ENCODE measurements around the gene MAD1L1. TPM values are rescaled to one million over a fixed set of nuclear protein-coding genes. Genes with fewer than 3 reads are reported as not detected.

The MAD1L1 gene
- total and polyA plus RNA-seq, 2 donors = 23.1 to 27.4 TPM

DNA sequence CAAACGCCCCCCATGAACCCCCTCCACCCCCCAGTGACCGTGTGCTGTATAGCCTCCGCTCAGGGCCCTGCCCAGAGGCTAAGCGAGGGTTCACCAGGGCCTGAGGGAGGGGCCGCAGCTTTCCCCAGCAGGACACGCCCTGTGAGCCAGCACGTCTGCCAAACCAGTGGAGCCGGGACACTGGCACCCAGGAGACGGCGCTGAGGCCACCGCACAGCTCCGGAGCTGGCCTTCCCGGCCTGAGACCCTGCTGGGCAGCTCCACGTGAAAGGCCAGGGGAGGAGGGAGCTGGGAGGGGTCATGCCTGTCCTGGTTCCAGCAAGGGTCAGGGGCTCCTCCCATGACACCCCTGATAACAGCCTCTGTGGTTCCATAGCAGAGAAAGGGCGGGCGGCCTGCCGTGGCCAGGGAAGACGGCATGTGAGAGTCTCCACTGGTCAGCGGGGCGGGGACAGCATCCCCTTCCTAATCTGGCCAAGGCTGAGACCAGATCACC, 284.4 kb downstream of the MAD1L1 start:
- Histone ChIP-seq H3K36me3 (ENCODE audit: insufficient read depth) (no peaks in the 10 kb centered on the region), H3K27ac (ENCODE audit: low read depth) (no peak overlapping the region), H3K4me3 (ENCODE audit: low read depth, low read length) (no peak overlapping the region), H3K4me1 (ENCODE audit: insufficient read depth) (no peaks in the 10 kb centered on the region)
- DNase-seq (ENCODE audit: extremely low spot score) = no peak
- 70% methylated on average over 20 of the region's 20 CpGs for WGBS

DNA sequence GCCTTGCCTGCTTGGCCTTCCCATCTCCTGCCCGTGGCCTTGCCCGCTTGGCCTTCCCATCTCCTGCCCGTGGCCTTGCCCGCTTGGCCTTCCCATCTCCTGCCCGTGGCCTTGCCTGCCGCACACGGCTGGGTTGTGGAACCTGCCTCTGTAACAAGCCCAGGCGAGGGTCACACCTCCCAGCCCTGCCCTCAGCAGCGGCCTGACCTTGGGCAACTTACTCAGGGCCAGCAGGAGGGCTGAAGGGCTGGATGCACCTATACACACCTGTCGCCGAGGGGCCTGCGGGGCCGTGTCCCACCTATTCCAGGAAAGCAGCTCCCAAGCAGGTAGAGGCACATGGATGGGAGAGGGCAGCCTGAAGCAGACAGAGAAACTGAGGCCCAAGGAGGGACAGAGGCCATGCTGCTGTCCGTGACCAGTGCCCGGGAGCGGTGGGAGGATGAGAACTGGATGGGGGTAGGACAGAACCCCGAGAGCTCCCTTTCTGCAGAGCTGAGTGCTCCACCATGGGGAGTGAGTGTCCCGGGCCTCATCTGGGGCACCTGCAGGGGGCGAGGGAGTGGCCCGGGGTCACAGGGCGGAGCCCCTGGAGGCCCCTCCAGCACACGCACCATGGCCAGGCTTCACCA, 285.0 kb downstream of the MAD1L1 start:
- no peak for DNase-seq (ENCODE audit: extremely low spot score)
- WGBS = 86% methylated on average over 22 of the region's 22 CpGs
- Histone ChIP-seq H3K4me1 (ENCODE audit: insufficient read depth) (no peaks in the 10 kb centered on the region), H3K36me3 (ENCODE audit: insufficient read depth) (no peaks in the 10 kb centered on the region), H3K27ac (ENCODE audit: low read depth) (no peak overlapping the region), H3K4me3 (ENCODE audit: low read depth, low read length) (no peak overlapping the region)

DNA sequence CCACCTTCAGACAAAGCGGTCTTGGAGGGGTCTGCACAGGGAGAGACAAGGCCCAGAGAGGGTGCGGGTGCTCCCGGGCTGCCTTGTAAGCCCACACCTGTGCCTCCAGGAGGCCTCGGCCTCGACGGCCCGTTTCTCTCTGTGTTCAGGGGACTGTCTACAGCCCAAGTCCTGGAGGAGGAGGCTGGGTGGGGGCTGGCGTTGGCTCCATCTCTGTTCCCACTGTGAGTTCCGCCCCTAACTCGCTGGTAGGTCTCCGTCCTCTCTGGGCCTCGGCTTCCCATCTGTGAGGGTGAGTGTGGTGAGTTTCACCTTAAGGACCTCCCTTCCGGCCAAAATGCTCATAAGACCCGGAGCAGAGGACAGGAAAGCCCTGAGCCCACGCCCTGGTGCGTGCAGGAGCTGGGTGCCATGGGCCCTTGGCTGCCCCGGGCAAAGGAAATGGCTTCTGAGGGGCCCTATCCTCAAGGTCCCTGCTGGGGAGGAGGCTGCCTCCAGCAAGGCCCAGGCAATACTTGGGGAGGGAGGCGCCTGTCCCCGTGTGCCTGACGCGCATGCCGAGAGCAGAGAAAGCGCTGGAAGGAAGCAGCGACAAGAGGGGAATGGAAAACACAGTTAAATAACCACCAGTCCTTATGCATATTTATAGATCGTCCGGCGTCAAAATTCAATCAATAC, 285.8 kb downstream of the MAD1L1 start:
- Histone ChIP-seq H3K27ac (ENCODE audit: low read depth) (no peak overlapping the region), H3K4me1 (ENCODE audit: insufficient read depth) (no peaks in the 10 kb centered on the region), H3K4me3 (ENCODE audit: low read depth, low read length) (no peak overlapping the region), H3K36me3 (ENCODE audit: insufficient read depth) (no peaks in the 10 kb centered on the region)
- WGBS = 94% methylated on average over 27 of the region's 27 CpGs
- DNase-seq (ENCODE audit: extremely low spot score) = no peak

DNA sequence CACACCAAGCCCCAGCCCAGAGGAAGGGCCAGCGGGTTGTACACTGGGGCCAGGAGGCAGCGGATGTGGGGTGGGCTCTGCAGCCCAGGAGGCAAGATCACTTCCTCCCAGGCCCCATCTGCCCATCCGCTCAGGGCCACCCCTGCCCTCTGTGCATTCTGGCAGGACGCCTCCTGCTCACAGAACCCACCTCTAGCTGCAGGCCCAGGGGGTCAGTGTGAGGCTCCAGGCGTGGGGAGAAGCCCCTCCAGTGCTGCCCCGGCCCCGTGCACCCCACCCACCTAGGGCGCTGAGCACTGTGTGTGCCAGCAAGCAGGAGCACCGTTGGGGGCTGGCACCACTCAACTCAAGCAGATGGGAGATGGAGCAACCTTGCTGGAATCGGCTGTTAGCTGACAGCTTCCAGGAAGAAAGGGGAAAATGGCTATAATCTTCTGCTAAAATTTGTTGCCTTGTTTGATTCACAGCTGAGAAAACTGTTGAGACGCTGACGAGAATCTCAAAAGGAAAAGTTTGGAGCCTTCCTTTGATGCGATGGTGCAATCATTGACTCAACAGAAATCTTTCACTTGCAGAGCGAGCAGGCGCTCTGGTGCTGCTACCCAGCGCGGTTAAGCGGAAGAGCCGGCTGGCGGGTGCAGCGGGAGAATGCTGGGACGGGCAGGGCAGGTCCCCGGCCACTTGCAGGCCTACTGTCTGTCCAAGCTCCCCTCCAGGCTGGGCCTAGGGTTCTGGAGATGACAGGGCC, 286.5 kb downstream of the MAD1L1 start:
- DNase-seq (ENCODE audit: extremely low spot score) = no peak
- H3K4me3 ChIP-seq (ENCODE audit: low read depth, low read length) = no peak overlapping the region
- H3K27ac ChIP-seq (ENCODE audit: low read depth) = no peak overlapping the region
- H3K36me3 ChIP-seq (ENCODE audit: insufficient read depth) = no peaks in the 10 kb centered on the region
- 94% methylated on average over 23 of the region's 23 CpGs for whole genome bisulfite sequencing
- no peaks in the 10 kb centered on the region for H3K4me1 ChIP-seq (ENCODE audit: insufficient read depth)

DNA sequence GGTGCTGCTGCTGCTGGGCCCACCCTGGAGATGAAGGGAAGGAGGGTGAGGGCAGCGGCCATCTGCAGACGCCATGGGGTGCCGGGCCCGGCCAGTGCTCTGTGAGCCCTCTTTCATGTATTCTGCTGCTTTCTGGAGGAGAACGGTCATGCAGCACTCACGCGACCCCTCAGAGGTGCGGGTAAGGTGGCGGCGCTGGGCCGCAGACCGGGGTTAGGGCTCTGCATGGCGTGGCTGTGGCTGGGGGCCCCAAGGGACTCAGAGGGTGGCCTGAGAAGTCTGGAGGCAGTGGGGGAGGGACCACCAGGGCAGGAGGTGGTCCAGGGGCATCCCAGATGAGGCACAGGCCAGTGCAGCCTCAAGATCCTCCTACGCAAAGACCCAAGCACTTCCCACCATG, 287.2 kb downstream of the MAD1L1 start:
- 83% methylated on average over 14 of the region's 14 CpGs for WGBS
- Histone ChIP-seq H3K4me1 (ENCODE audit: insufficient read depth) (no peaks in the 10 kb centered on the region), H3K27ac (ENCODE audit: low read depth) (no peak overlapping the region), H3K4me3 (ENCODE audit: low read depth, low read length) (no peak overlapping the region), H3K36me3 (ENCODE audit: insufficient read depth) (no peaks in the 10 kb centered on the region)
- no peak for DNase-seq (ENCODE audit: extremely low spot score)

DNA sequence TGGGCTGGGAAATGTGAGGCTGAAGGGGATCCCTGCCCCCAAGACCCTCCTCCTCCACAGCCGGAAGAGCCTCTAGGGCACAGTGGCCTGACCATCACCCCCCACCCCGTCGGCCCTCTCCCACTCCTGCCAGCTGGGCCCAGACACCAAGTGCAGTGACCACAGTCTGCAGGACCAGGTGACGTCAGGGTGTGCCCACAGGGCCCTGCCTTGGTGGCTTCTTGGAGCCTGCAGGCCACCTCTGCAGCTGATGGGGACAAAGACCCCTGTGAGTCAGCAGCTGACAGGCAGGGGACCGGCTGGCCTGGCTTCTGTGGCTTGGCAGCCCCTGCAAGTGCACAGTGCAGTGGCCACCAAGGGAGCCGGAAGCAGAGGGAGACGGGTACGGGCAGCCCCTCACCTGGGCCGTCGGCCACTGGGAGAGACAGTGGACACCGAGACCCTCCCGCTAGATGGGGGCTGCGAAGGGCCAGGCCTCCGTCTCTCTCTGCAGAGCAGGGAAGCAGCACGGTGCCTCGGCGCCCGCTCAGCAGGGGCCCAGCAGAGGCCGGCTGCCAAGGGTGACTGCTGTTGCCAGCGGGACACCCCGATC, 288.0 kb downstream of the MAD1L1 start:
- Histone ChIP-seq H3K36me3 (ENCODE audit: insufficient read depth) (no peaks in the 10 kb centered on the region), H3K4me1 (ENCODE audit: insufficient read depth) (no peaks in the 10 kb centered on the region), H3K27ac (ENCODE audit: low read depth) (no peak overlapping the region), H3K4me3 (ENCODE audit: low read depth, low read length) (no peak overlapping the region)
- no peak for DNase-seq (ENCODE audit: extremely low spot score)
- 93% methylated on average over 21 of the region's 21 CpGs for WGBS

DNA sequence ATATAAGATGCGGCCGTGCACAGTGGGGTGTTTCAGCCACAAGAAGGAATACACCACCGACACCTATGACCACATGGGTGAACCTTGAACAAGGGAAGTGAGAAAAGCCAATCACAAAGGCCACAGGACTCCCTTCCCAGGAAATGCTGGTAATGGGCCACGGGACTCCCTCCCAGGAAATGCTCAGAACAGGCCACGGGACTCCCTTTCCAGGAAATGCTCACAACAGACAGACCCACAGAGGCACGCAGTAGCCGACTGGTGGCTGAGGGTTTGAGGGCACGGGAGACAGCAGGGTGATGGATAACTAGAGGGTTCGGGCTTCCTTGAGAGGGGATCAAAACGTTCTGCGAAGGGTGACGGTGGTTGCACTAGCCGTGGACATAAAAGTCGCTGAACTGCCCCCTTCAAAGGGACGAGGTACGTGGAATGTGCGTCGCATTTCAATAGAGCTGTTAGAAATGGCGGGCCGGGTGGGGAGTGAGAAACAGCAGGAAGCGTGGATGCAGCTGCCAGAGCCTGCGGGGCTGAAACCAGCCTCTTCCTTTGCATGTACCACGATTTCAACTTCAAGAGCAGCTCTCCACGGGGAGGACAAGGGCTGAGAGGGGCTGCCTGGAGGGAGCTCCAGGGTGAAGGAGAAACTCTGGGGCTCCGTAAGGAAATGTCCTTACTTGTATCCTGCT, 288.7 kb downstream of the MAD1L1 start:
- DNase-seq (ENCODE audit: extremely low spot score) = no peak
- no peaks in the 10 kb centered on the region for H3K4me1 ChIP-seq (ENCODE audit: insufficient read depth)
- 78% methylated on average over 25 of the region's 25 CpGs for WGBS

DNA sequence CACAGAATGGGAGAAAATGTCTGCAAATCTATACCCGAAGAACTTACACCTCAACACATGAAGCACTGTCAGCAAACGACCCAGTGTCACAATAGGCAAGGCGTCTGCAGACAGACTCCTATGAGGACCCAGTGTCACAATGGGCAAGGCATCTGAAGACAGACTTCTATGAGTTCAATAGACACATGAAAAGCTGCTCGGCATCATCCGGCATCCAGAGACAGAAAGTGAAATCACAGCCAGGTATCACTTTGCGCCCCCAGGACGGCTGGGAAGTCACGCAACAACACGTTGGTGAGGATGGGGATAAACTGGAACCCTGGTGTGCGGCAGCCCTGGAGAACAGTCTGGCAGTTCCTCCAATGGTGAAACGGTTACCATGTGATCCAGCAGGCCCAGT, 289.4 kb downstream of the MAD1L1 start:
- DNase-seq (ENCODE audit: extremely low spot score) = no peak
- 83% methylated on average over 11 of the region's 11 CpGs for WGBS

More for the DNA sequence above, 288.7 kb downstream of the MAD1L1 start:
- H3K36me3 ChIP-seq (ENCODE audit: insufficient read depth) = no peaks in the 10 kb centered on the region
- no peak overlapping the region for H3K4me3 ChIP-seq (ENCODE audit: low read depth, low read length)
- H3K27ac ChIP-seq (ENCODE audit: low read depth) = no peak overlapping the region

DNA sequence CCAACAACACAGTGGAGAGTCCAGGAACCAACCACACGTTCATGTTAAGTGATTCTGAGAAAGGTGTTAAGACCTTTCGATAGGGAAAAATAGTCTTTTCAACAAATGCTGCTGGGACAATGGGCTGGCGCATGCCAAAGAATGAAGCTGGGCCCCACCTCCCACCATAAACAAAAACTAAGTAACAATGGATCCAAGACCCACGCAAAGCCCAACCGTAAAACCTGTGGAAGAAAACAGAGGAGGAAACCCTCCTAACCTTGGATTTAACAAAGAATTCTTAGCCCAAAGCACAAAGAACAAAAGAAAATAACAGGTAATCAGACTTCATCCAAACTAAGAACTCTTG, 289.8 kb downstream of the MAD1L1 start:
- Histone ChIP-seq H3K27ac (ENCODE audit: low read depth) (no peak overlapping the region), H3K4me1 (ENCODE audit: insufficient read depth) (no peaks in the 10 kb centered on the region), H3K4me3 (ENCODE audit: low read depth, low read length) (no peak overlapping the region), H3K36me3 (ENCODE audit: insufficient read depth) (no peaks in the 10 kb centered on the region)
- no peak for DNase-seq (ENCODE audit: extremely low spot score)
- 84% methylated on average over 5 of the region's 5 CpGs for WGBS

More for the DNA sequence above, 289.4 kb downstream of the MAD1L1 start:
- no peaks in the 10 kb centered on the region for H3K36me3 ChIP-seq (ENCODE audit: insufficient read depth)
- no peak overlapping the region for H3K4me3 ChIP-seq (ENCODE audit: low read depth, low read length)
- no peak overlapping the region for H3K27ac ChIP-seq (ENCODE audit: low read depth)
- H3K4me1 ChIP-seq (ENCODE audit: insufficient read depth) = no peaks in the 10 kb centered on the region

DNA sequence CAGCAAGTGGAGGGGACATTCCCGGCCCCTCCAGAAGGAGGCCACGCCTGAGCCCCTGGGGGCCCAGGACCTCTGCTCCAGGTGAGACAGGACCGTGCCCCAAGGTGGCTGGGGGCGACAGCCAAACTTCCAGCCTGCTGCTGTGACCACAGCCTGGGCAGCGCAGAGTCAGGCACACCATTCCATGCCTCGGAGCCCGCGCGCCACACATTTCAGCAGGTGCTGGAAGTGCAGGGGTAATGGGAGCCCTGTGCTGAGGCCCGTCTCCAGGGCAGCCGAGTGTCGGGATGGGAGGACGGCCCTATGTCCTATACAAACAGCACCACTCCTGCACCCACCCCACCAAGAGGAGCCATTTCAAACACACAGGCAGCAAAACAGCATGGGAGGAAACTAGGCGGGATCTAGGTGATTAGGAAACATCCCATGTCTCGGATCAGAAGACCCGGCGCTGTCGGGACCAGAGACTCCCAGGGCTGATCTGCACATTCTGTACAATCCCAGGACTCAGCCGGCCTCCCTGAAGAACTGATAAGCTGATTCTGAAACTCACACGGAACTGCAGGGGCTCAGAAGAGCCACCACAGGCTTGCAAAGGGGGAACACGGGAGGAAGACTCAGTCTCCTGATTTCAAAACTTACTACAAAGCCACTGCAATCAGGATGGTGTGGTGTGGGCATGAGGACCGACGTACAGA, 290.4 kb downstream of the MAD1L1 start:
- 92% methylated on average over 23 of the region's 23 CpGs for WGBS
- Histone ChIP-seq H3K27ac (ENCODE audit: low read depth) (no peak overlapping the region), H3K4me1 (ENCODE audit: insufficient read depth) (no peaks in the 10 kb centered on the region), H3K36me3 (ENCODE audit: insufficient read depth) (no peaks in the 10 kb centered on the region), H3K4me3 (ENCODE audit: low read depth, low read length) (no peak overlapping the region)
- no peak for DNase-seq (ENCODE audit: extremely low spot score)

DNA sequence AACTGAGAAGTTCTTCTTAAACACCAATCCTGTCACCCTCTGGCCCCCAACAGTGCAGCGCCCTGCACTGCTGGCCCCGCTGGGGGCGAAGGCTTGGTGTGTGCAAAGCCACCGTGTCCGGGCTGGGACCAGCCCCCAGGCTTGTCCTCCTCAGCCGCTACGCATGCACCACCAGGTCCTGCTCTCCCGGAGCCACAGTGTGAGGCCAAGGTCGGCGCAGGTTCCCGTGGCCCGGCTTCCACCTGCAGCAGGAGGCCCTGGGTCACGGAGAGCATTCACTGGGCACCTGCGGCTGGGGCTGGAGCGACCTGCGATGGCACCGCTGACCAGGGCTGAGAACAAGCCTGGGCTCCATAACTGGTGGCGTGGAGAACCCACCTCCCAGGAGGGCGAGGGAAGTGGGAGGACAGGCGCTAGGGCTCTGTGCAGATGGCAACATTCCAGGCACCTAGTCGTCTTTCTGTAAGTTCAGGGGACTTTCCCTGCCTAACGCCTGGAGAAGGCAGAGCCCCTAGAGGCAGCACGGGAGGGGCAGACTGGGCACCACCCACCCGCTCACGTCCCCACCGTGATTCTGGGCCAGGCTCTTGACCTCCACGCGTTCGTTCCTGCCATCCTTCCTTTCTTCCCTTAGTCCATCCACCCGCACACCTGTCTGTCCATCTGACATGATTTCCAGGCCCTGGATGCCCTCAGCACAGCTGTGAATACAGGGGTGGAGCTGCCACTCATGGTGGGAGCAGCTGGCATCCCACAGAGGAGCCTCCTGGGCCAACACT, 291.1 kb downstream of the MAD1L1 start:
- 87% methylated on average over 30 of the region's 30 CpGs for WGBS
- H3K27ac ChIP-seq (ENCODE audit: low read depth) = no peak overlapping the region
- no peak overlapping the region for H3K4me3 ChIP-seq (ENCODE audit: low read depth, low read length)
- no peak for DNase-seq (ENCODE audit: extremely low spot score)
- H3K36me3 ChIP-seq (ENCODE audit: insufficient read depth) = no peaks in the 10 kb centered on the region
- H3K4me1 ChIP-seq (ENCODE audit: insufficient read depth) = no peaks in the 10 kb centered on the region

DNA sequence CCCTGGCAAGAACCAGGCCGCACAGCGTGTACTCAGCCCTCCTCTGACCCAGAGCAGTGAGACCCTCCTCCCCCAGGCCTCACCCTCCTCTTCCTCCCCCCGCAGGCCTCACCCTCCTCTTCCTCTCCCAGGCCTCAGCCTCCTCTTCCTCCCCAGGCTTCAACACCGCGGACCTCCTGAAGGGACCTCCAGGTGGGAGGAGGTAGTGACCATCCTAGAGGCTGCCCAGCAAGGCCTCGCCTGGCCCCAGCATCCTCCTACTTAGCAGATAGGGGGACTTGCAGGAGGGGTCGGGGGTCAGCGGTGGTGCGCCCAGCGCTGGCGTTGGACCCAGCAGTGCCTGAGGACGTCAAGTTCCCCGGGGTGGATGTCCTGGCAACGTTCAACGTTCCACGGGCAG, 291.9 kb downstream of the MAD1L1 start:
- DNase-seq (ENCODE audit: extremely low spot score) = no peak
- Histone ChIP-seq H3K27ac (ENCODE audit: low read depth) (no peak overlapping the region), H3K4me1 (ENCODE audit: insufficient read depth) (no peaks in the 10 kb centered on the region), H3K4me3 (ENCODE audit: low read depth, low read length) (no peak overlapping the region), H3K36me3 (ENCODE audit: insufficient read depth) (no peaks in the 10 kb centered on the region)
- 84% methylated on average over 16 of the region's 16 CpGs for WGBS

All from urinary bladder (tissue), 4 donors.